Prostate gland (tissue), 2 donors: ENCODE measurements around the gene MPHOSPH9.
"Not testable (repeated sequence)": the region's sequence is repeated elsewhere in the genome, so short reads cannot be mapped to it uniquely, and the experiment has no call there.

Experiments used
- CTCF ChIP-seq, 4 experiments: fragments of 200-600 bp in 2 of 4; fragments of 450-650 bp in 2 of 4; sonication (generic) in 2 of 4; IDR thresholded peaks; 1 replicate in 3 of 4; 2 replicates in 1 of 4; pipeline ENCODE4 v1.5.1; 2016 to 2019; ENCODE audit warnings: antibody characterized with exemption in 4 of 4, mild to moderate bottlenecking in 2 of 4, moderate library complexity in 2 of 4
- POLR2A ChIP-seq: fragments of 450-650 bp; IDR thresholded peaks from one replicate; pipeline ENCODE4 v1.6.1; 2016; ENCODE audit warnings: antibody characterized with exemption, mild to moderate bottlenecking
- POLR2AphosphoS5 ChIP-seq: sonication (generic); formaldehyde crosslinking; IDR thresholded peaks from one replicate; pipeline ENCODE4 v1.6.1; 2017; ENCODE audit warnings: antibody characterized with exemption

DNA sequence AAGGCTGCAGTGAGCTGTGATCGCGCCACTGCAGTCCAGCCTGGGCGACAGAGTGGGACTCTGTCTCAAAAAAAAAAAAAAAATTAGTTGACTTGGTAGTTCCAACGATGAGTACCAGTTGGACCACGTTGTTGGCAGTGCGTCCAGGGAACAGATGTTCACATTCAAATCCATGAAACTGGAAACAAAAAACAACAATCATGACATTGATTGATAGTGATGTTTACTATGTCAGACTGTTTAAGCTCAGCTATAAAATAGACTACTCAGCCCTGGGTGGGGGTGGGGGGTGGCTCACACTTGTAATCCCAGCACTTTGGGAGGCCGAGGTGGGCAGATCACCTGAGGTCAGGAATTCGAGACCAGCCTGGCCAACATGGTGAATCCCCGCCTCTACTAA lies 19.4 kb upstream of the MPHOSPH9 start:
- not testable (repeated sequence) for TF ChIP-seq CTCF (IDR thresholded peaks at IDR 0.05); POLR2A; POLR2AphosphoS5
